ENCODE results near the gene LRIG1.

- no peak for TF ChIP-seq CTCF (IDR thresholded peaks at IDR 0.05; ENCODE audit: poor library complexity)
- no peak for TF ChIP-seq EZH2 (IDR thresholded peaks at IDR 0.05; ENCODE audit: borderline replicate concordance)
These were observed 152.1 kb downstream of the LRIG1 start for GRCh38 chr3:66348704-66349103.
